ENCODE data around the gene ERBB4. TPM values are rescaled to one million over a fixed set of nuclear protein-coding genes. Genes with fewer than 3 reads are reported as not detected.

The ERBB4 gene
- polyA plus RNA-seq, 1 experiment: not detected

DNA sequence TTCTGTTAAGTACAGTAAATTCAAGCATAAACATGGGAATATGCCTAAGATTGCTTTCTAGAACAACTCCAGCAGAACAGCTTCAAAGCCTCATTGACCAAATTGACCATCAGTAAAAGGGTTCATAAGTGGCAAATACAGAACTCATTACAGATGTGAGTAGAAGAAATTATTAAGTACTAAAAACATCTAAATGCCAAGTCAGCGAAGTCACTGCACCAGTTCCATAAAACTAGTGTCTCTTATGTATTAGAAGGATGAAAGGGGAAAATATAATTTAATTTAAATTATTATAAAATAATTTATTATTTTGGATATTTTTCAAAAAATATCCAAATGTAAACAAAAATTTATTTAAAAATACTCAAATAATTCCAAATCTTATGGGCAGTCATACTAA is 553.2 kb downstream of the ERBB4 start:
- TF ChIP-seq, protein P1, sequence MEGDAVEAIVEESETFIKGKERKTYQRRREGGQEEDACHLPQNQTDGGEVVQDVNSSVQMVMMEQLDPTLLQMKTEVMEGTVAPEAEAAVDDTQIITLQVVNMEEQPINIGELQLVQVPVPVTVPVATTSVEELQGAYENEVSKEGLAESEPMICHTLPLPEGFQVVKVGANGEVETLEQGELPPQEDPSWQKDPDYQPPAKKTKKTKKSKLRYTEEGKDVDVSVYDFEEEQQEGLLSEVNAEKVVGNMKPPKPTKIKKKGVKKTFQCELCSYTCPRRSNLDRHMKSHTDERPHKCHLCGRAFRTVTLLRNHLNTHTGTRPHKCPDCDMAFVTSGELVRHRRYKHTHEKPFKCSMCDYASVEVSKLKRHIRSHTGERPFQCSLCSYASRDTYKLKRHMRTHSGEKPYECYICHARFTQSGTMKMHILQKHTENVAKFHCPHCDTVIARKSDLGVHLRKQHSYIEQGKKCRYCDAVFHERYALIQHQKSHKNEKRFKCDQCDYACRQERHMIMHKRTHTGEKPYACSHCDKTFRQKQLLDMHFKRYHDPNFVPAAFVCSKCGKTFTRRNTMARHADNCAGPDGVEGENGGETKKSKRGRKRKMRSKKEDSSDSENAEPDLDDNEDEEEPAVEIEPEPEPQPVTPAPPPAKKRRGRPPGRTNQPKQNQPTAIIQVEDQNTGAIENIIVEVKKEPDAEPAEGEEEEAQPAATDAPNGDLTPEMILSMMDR (IDR thresholded peaks at IDR 0.05; ENCODE audit: low read depth, low read length): no peak
- no peak for DNase-seq (ENCODE audit: low read depth, low spot score)
- ChIA-PET CTCF (no interaction called here), POLR2A (no interaction called here)
- Histone ChIP-seq H3K9me3 (ENCODE audit: control insufficient read depth, insufficient read depth, low read length) (0 out of 2 replicates have a peak, but pooled peaks cover 2% of the 10 kb centered on the region), H3K4me3 (ENCODE audit: low read depth, low read length) (no peak overlapping the region), H3K27me3 (ENCODE audit: control insufficient read depth, insufficient read depth, low read length) (no peaks in the 10 kb centered on the region), H3K27ac (ENCODE audit: low read depth, low read length) (no peak overlapping the region)

DNA sequence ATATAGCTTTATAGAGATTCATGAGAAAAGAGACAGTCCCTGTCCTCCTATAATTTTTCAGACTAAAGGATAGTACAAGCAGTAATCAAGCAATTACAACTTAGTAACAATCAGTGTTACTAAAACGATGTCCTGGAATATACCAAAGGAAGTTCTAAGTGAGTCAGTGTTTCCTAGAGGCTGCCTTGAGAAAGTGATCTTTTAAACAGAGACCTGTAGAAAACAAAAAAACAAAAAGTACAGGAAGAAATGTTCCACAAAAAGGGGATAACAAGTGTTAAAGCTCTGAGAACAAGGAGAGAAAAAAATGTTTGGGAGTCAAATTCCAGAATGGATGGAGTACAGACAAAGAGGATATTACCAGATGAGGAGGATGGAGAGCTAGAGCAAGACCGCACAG is 556.4 kb downstream of the ERBB4 start:
- DNase-seq (ENCODE audit: low read depth, low spot score): no peak
- ChIA-PET CTCF (interaction anchor here (1.3 kb wide), 1 partner anchor 23 kb away, joined by 3 read pairs; no protein-coding TSS in a partner anchor), POLR2A (no interaction called here)
- H3K4me3 ChIP-seq (ENCODE audit: low read depth, low read length): no peak overlapping the region
- H3K27ac ChIP-seq (ENCODE audit: low read depth, low read length): no peak overlapping the region
- H3K9me3 ChIP-seq (ENCODE audit: control insufficient read depth, insufficient read depth, low read length): peaks cover 2% of the 10 kb centered on the region; the same call in 1 of the 2 replicates
- no peaks in the 10 kb centered on the region for H3K27me3 ChIP-seq (ENCODE audit: control insufficient read depth, insufficient read depth, low read length)
- TF ChIP-seq, protein P1 (IDR thresholded peaks at IDR 0.05; ENCODE audit: low read depth, low read length): no peak

DNA sequence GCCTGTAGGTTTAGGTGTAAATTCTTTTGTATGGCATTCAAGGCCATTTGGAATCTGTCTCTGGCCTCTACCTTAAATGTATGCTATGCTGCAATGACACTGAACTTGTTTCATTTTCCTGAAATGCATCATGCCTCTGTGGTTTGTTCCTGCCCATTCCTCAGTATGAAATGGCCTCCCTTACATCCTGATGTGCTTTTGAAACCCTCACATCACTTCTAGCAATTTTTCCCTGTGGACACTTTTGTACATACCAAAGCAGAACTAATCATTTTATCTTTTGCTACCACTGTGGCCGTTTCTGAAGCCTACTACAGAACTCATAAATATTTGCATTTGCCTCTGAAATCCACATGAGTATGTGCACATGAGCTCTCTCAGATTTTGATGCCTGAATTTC is 557.2 kb downstream of the ERBB4 start:
- peaks cover 2% of the 10 kb centered on the region; the same call in 1 of the 2 replicates for H3K9me3 ChIP-seq (ENCODE audit: control insufficient read depth, insufficient read depth, low read length)
- no peak overlapping the region for H3K4me3 ChIP-seq (ENCODE audit: low read depth, low read length)
- DNase-seq (ENCODE audit: low read depth, low spot score): no peak
- H3K27me3 ChIP-seq (ENCODE audit: control insufficient read depth, insufficient read depth, low read length): no peaks in the 10 kb centered on the region
- ChIA-PET POLR2A (no interaction called here), CTCF (interaction anchor here (1.3 kb wide), 1 partner anchor 23 kb away, joined by 3 read pairs; no protein-coding TSS in a partner anchor)
- no peak overlapping the region for H3K27ac ChIP-seq (ENCODE audit: low read depth, low read length)
- TF ChIP-seq, protein P1 (IDR thresholded peaks at IDR 0.05; ENCODE audit: low read depth, low read length): no peak

DNA sequence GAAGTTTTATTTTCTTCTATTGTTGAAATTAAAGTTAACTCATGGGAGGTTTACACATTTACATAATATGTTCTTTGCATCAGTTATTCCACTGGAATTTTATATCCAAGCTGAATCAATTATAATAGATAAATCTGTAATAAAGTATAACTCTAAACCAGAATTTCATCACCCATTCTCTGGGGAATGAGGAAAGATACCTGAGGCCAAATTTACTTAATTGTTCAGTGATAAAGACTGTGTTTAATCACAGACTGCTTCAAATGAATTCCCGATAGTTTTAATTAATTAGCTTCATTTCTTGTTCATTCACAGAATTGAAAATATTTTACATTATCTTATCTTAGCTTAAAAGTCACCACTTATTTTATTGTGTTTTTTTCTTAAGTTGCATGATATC is 562.5 kb downstream of the ERBB4 start:
- TF ChIP-seq, protein P1 (IDR thresholded peaks at IDR 0.05; ENCODE audit: low read depth, low read length): no peak
- no peak overlapping the region for H3K27ac ChIP-seq (ENCODE audit: low read depth, low read length)
- ChIA-PET POLR2A (interaction anchor here (0.7 kb wide), 1 partner anchor 35 kb away, joined by 3 read pairs; no protein-coding TSS in a partner anchor), CTCF (interaction anchor here (1.7 kb wide), 1 partner anchor 29 kb away, joined by 4 read pairs; no protein-coding TSS in a partner anchor)
- no peak overlapping the region for H3K4me3 ChIP-seq (ENCODE audit: low read depth, low read length)
- no peaks in the 10 kb centered on the region for H3K27me3 ChIP-seq (ENCODE audit: control insufficient read depth, insufficient read depth, low read length)
- H3K9me3 ChIP-seq (ENCODE audit: control insufficient read depth, insufficient read depth, low read length): no peaks in the 10 kb centered on the region; the same call in 1 of the 2 replicates
- no peak for DNase-seq (ENCODE audit: low read depth, low spot score)

DNA sequence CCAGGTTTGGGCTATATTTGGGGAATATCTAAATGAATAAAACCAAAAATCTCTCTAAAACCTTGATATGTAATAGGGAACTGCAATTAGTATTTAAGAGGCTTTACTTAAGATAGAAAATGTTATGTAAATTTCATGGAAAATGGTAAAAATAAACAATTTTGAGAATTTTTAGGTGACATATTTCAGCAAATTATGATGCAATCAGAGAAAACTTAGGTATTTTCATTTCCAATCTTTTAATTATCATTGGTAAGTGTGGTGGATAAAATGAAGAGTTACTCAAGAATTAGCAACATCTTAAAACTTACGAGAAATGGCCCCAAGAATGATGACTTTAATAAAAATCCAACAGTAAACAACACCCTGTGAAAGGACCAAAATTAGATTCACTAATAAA is 571.4 kb downstream of the ERBB4 start:
- no peaks in the 10 kb centered on the region for H3K27me3 ChIP-seq (ENCODE audit: control insufficient read depth, insufficient read depth, low read length)
- DNase-seq (ENCODE audit: low read depth, low spot score): no peak
- no peak overlapping the region for H3K4me3 ChIP-seq (ENCODE audit: low read depth, low read length)
- ChIA-PET CTCF (no interaction called here), POLR2A (no interaction called here)
- H3K9me3 ChIP-seq (ENCODE audit: control insufficient read depth, insufficient read depth, low read length): no peaks in the 10 kb centered on the region
- TF ChIP-seq, protein P1 (IDR thresholded peaks at IDR 0.05; ENCODE audit: low read depth, low read length): no peak
- no peak overlapping the region for H3K27ac ChIP-seq (ENCODE audit: low read depth, low read length)
